PC-9 (cell line): ENCODE data around the gene FGFR2.

Experiments
- CTCF ChIP-seq: fragments of 200-600 bp; sonication (generic); conservative IDR thresholded peaks from 2 replicates; pipeline ENCODE4 v1.6.1; 2017; ENCODE audit warnings: mixed run types, antibody characterized with exemption, mild to moderate bottlenecking, moderate library complexity
- EZH2 ChIP-seq: fragments of 200-600 bp; sonication (generic); IDR thresholded peaks from 2 replicates; pipeline ENCODE4 v1.8.0; 2017; ENCODE audit warnings: antibody characterized with exemption, low read depth

DNA sequence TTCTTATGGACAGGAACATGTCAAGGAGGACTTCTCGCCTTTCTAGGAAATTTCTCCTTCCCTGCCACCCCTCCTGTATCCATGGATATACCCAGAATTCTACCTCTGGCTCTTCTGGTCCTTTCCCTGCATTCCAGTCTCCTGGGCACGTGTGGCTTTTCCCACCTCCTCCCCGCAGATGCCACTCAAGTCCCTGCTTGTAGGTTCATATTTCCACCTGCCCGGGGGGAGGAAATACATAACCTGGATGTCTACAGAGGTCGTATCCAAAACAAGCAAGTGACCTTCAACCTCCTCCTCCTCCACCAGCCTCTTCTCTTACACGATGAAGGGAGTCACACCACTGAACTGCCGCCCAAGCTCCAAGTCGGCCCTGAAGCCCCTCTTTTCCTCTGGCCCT is 20.7 kb downstream of the FGFR2 start:
- no peak for TF ChIP-seq EZH2
- no peak for TF ChIP-seq CTCF
